GM19328 (cell line): ENCODE results near the gene UNC5C.

Experiments
- ATAC-seq: cut with Tn5 transposase; IDR thresholded peaks from one replicate; pipeline ENCODE4 v1.9.1; 2021; ENCODE audit warnings: mild to moderate bottlenecking, moderate library complexity; ENCODE audit not compliant: unreplicated experiment

The UNC5C gene

DNA sequence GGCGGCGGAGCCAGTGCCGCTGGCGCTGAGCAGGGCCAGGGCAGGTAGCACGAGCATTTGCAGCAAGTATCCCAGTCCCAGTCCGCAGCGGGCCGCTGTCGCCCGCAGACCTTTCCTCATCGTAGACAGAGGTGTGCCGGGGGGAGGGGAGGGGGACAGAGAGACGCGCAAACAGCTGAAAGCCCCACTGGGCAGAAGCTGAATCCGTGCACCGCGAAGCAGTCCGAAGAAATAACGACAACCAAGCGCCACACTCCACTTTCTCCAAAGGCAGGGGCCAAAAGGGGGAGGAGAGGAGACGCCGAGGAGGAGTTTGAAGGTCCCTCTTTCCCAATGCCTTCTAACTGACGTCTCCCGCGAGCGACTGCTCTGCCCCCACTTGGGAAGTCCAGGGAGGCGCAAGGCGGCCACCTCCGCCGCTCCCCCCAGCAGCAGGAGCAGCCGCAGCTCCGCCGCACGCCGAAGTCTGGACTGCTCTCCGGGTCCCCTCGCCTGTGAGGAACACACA is at the start of gene UNC5C:
TSS of gene UNC5C (minus strand) at position 236 of the 508 bp plus-strand sequence.
- ATAC-seq = no peak

- ATAC-seq = no peak
These were observed 47.9 kb upstream of the UNC5C start for GRCh38 chr4:95596676-95597075.

DNA sequence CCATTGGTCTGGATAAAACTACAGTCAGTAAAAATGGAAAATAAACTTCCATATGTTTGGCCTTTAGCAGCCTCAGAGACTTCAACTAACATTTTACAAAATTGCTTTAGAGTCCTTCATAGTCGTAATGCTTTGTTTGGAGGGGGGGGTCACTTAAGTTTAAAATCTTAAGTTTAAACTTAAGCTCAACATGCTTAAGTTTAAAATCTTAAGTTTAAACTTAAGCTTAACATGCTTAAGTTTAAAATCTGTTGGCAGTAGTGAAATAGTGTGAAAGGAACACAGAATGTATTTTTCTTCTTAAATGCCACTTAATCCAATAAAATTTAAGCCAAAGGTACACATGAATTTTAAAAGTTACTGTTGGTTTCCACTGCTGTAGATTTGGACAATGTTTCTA is 45.9 kb upstream of the UNC5C start:
- no peak for ATAC-seq

DNA sequence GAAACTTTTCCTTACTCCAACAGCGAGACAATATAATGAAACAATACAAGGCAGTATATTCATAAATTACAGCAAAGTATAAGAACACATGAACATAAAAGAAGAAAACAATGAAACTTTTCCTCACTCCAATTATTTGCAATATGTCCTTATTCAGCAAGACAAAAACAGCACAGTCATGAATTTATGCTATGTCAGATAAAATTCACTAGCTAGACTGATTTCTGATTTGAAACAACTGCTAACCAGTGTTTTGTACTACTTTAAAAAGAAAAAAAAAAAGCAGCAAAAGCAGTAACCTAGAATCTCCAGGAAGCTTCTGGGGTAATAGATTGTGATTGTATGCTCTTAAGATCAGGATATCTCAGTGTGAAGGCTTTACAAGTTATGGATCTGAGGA is 45.2 kb upstream of the UNC5C start:
- ATAC-seq = no peak

GRCh38 chr4:95591278-95591677 is 42.5 kb upstream of the UNC5C start:
- ATAC-seq = no peak

DNA sequence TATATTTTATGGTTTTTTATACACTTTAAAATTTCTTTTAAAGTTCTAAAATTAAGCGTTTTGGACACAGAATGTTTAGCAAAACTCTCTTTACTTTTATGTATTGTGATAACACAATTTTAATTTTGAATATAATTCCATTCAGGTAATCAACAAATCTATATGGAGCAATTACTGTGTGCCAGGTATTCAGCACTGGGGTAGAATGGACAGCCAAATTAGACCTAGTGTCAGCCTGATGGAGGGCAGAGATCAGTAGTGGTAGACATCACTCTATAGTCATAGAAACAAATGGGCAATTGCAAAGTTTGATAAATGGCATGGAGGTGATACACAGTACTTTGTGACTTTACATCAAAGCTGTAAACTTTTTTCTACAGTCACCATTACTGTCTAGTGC is 41.8 kb upstream of the UNC5C start:
- ATAC-seq = no peak

- no peak for ATAC-seq
These were observed 36.4 kb upstream of the UNC5C start for GRCh38 chr4:95585016-95585695.

- ATAC-seq = no peak
These were observed 31.5 kb upstream of the UNC5C start for GRCh38 chr4:95580226-95580625.

GRCh38 chr4:95572304-95572991 is 23.7 kb upstream of the UNC5C start:
- ATAC-seq = no peak

GRCh38 chr4:95571577-95571976 is 22.8 kb upstream of the UNC5C start:
- ATAC-seq = no peak

DNA sequence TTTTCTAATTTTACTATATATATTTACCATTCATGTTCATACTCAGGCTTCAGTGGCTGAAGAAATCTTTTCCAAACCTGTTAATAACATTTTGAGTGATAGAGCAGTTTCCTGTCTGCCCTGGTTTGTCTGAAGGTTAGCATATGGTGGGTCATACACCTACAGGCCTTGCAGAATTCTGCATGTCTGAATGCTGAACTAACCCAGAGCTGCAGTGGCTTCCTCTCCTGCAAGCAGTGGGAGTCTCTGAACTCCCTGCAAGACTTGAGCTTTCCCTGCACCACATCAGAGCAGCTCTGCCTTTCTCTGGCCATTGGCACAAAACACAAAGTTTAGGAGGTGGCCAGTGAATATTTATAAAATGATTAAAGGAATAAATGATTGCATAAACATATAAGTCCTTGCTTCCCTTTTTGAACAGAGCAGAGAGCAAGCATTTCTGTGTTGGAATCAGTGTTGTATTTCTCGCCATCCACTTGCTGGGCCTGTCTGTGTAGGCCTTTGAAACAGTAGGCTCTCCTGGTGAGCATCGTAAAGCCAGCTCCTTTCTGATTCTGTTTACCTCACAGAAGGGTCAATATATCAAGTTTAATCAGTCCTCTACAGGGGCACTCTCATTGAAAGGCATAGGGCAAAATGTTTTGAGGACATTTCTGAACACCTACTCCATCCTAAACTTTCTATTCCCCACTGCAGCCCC is 15.0 kb upstream of the UNC5C start:
- ATAC-seq = no peak

- no peak for ATAC-seq
These were observed 12.0 kb upstream of the UNC5C start for GRCh38 chr4:95560774-95561173.

DNA sequence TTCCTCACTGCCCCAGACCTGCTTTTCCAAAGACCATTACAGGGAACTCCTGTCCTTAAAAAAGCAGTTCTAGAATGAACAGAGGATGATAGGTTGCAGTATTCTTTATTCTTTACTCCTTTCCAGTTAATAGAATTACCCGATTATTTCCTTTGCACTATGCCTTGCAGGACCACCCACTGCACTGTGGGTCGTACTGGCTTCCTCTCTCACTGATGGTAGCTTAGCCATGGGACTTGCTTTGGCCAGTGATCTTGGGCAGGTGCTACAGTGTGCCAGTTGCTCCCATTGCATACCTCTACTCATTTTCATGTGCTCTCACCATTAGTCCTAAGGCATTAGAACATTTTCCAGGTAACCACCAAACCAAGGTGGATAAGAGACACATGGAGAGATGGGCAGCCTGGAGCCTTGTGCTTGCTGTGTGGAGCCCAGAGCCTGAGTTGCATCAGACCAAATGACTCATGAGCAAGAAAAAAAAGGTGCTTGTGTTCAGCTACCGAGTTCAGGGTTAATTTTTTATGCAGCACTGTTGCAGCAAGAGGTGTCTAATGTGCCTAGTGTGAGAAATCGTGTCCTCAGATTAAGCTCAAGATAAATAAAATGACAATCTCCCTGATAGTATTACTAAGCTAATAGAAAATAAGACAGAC is 7.6 kb upstream of the UNC5C start:
- ATAC-seq = no peak

DNA sequence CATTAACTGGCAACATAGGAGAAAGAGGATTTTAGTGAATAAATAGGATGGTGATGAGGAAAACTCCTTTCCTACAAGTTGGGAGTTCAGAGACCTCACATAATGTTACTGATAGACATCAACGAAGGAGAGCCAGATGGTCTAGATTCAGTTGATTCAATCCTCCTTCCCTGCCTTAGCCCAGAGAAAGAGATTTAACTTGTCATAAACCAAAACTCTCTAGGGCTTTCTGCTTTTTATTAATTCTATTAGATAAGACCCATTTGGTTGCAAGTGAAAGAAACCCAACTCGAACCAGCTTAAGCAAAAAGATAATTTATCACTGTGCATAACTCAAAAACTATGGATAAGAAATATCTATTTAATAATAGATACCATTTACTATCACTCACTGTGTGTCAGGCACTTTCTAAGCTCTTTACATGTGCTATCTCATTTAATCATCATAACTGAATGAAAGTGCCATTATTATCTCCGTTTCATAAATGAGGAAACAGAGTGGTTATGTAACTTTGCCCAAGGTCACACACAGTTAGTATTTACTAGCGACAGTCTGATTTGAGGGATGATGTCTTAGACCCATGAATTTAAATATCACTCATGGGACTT is 4.3 kb upstream of the UNC5C start:
- ATAC-seq = no peak

DNA sequence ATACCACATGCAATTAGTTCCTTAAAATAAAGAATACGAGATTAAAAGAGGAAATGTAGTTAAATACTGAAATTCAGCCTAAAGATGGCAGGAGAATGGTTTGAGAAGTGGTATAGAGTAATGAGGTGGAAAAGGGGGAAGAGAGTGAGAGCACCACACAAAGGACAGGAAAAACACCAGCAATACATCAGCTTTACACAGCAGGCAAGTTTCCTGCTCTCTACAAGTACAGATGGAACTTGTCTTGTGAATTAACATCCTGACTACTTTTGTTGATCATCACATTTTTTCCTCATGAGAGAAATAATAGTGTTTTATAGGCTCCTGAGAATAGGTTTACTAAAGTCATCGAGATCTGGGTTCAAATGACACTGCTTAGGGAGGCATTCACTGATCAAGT is 2.9 kb upstream of the UNC5C start:
- no peak for ATAC-seq

DNA sequence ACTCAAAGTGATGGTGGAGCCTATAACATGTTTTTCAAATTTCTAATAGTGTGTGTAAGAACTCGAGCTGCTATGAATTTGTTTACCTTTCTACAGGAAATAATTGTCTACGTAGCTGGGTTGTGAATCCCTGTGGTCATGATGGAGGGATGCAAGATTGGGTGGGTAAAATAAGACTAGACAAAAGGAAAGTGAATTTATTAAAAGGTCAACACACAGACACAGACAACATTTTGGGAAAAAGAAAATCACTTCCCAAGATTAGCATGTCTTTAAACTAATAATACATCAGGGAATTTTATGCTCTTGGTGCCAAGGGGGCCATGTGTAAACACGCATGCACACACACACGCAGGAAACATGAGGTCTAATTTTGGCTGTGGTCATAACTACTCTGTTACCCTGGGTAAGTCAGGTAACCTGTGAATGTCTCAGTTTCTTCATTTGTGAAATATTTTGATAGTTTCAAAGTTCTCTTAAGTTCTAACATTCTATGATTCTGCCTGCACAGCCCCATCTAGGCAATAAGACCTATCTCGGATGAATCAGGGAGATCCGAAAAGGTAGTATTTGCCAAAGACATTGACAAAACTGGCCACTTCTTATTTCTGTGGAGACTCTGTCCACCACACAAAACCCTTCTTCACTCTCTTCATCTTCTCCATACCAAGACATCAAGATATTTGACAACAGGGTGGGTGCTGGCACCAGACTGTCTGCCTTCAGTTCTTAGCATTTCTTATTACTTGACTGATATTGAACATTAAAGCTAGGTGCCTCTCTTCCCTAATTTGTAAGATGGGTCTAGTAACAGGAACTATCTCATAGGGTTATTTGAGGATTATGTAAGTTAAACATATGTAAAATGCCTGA is 1.6 kb upstream of the UNC5C start:
- ATAC-seq = no peak

DNA sequence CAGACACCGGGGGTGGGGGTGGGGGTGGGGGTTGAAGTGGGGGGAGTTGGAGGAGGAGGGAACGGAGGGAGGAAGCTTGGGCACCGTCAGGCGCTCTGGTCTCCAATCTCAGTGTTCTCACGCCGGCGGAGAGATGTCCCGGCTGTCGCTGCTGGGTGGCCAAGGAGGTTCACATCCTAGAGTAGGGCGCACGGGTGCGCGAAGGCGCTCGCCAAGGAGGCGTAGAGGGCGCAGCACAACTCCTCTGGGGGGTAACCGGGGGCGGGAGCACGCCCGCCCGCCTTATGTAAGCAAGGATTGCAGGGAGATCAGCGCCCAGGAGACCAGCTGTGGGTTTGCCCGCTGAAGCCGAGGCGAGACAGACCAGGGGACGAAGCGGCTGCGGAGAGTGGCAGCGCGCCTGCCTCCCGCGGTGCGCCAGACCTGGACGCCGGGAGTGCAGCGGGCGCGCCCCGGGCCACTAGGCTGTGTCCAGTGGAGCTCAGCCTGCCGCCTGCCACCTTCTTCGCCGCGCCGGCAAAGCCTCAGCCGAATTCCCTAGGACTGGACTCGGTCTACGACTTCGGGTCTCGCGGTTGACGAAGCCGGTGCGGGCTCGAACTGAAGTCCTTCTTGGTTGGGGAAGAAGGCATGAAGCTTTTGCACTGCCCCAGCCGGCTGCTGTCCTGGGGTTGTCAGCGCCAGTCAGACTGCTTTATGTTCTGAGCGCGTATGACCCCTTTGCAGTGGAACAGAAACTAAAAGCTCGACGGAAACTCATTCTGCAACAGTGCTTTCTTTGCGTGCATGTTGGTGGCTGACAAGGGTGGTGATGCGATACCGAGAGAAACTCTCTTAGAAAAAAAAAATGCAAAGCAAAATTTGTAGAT is 707 bp upstream of the UNC5C start:
- ATAC-seq = peak; percentile 86

- ATAC-seq = no peak
These were observed 880 bp downstream of the UNC5C start for GRCh38 chr4:95547715-95548471.
